ENCODE data around the gene MRE11.

- TF ChIP-seq POLR2A (IDR thresholded peaks at IDR 0.05) (no peak), CTCF (IDR thresholded peaks at IDR 0.05) (peak; percentile 55 to 78 (median 71)), POLR2AphosphoS5 (IDR thresholded peaks at IDR 0.05) (no peak)
Observed at GRCh38 chr11:94519478-94520084, 25.9 kb upstream of the MRE11 start.
